K562 (cell line): ENCODE data around the gene TYW1B. TPM values are rescaled to one million over a fixed set of nuclear protein-coding genes. Genes with fewer than 3 reads are reported as not detected.
A peak's percentile ranks its signal among the peaks of the same experiment; 100 is the strongest.
"Not testable (repeated sequence)": the region's sequence is repeated elsewhere in the genome, so short reads cannot be mapped to it uniquely, and the experiment has no call there.

Experiments
- ATAC-seq: fragments of 200-7000 bp; cut with Tn5 transposase; 3 replicates; pipeline ENCODE4 v1.9.1; 2020; ENCODE audit warnings: moderate library complexity
- BruUV-seq: library from RNA; stranded (reverse); fragments of 400-500 nt; replicated peaks from 2 replicates; lab custom pipeline; 2021; lab: Mats Ljungman, UMichigan
- CTCF ChIA-PET: fragments of 300-600 bp; formaldehyde crosslinking; extraction: SDS; loops from one replicate; lab custom pipeline; 2021; ENCODE audit warnings: low intra/inter-chr PET ratio; lab: Yijun Ruan, JAX
- POLR2A ChIA-PET: fragments of 300-600, 350-650 bp; sonication (Branson Sonifier 250); formaldehyde crosslinking; extraction: SDS; loops from one replicate; lab custom pipeline; 2021; ENCODE audit warnings: antibody characterized with exemption, inconsistent platforms; lab: Yijun Ruan, JAX
- DNase-seq, 4 experiments: peaks; one replicate each; pipeline versions ENCODE4 v3.0.0 to v3.0.0-alpha.2; 2011 to 2018; ENCODE audit warnings: low spot score in 3 of 4, mixed read lengths in 3 of 4; ENCODE audit errors: extremely low read depth in 1 of 4
- FAIRE-seq: peaks from 2 replicates; lab custom pipeline; 2011; peaks lifted over from hg19 to GRCh38; lab: Jason Lieb, UNC
- H2AFZ ChIP-seq: 2 replicates; pipeline ENCODE4 v1.6.0; 2011; ENCODE audit warnings: low read depth, low read length, control low read depth, inconsistent platforms
- H3K27ac ChIP-seq: fragments of 200-600 bp; 3 replicates; pipeline ENCODE4 v1.8.0; 2011; ENCODE audit warnings: low read depth, mild to moderate bottlenecking, control low read depth, inconsistent platforms, low read length, moderate library complexity, mixed read lengths; ENCODE audit errors: extremely low read depth
- H3K27me3 ChIP-seq, 2 experiments: fragments of 300-600 bp in 1 of 2; 2 replicates in 1 of 2; 3 replicates in 1 of 2; pipeline versions ENCODE4 v1.6.0 to v1.8.0; 2011; ENCODE audit warnings: inconsistent platforms in 2 of 2, low read length in 2 of 2, mild to moderate bottlenecking in 1 of 2, mixed read lengths in 1 of 2, moderate library complexity in 1 of 2; ENCODE audit not compliant: control insufficient read depth in 2 of 2, insufficient read depth in 2 of 2
- H3K36me3 ChIP-seq: fragments of 300-600 bp; 3 replicates; pipeline ENCODE4 v1.8.0; 2011; ENCODE audit warnings: mild to moderate bottlenecking, low read length, inconsistent platforms; ENCODE audit not compliant: control insufficient read depth, insufficient read depth
- H3K4me1 ChIP-seq, 2 experiments: fragments of 200-600 bp in 1 of 2; replicated peaks in 1 of 2; 2 replicates in 1 of 2; 3 replicates in 1 of 2; pipeline versions ENCODE4 v1.5.1 to v1.8.0; 2011; ENCODE audit warnings: inconsistent platforms in 2 of 2, low read length in 2 of 2, mild to moderate bottlenecking in 1 of 2, mixed read lengths in 1 of 2, moderate library complexity in 1 of 2; ENCODE audit not compliant: control insufficient read depth in 2 of 2, insufficient read depth in 2 of 2
- H3K4me2 ChIP-seq: 2 replicates; pipeline ENCODE4 v1.6.1; 2011; ENCODE audit warnings: low read length, control low read depth, inconsistent platforms, mixed read lengths; ENCODE audit not compliant: insufficient read depth
- H3K4me3 ChIP-seq: fragments of 200-600 bp; sonication (generic), shearing (Covaris generic); 2 replicates; pipeline ENCODE4 v1.5.1; 2016; ENCODE audit warnings: control low read depth, inconsistent platforms
- H3K79me2 ChIP-seq: fragments of 200-600 bp; 3 replicates; pipeline ENCODE4 v1.8.0; 2011; ENCODE audit warnings: low read length, inconsistent platforms; ENCODE audit not compliant: control insufficient read depth, insufficient read depth
- H3K9ac ChIP-seq, 2 experiments: 2 replicates each; pipeline versions ENCODE4 v1.6.0 to v1.6.1; 2011; ENCODE audit warnings: low read depth in 2 of 2, low read length in 2 of 2, control low read depth in 1 of 2, inconsistent platforms in 1 of 2, mild to moderate bottlenecking in 1 of 2, mixed read lengths in 1 of 2; ENCODE audit not compliant: insufficient read depth in 1 of 2
- H3K9me1 ChIP-seq: one replicate; pipeline ENCODE4 v1.6.0; 2011; ENCODE audit warnings: inconsistent platforms, mild to moderate bottlenecking, low read length, moderate library complexity; ENCODE audit not compliant: control insufficient read depth, insufficient read depth
- H3K9me3 ChIP-seq: replicated peaks from 2 replicates; pipeline ENCODE4 v1.5.1; 2011; ENCODE audit warnings: low read depth, low read length, inconsistent platforms; ENCODE audit not compliant: control insufficient read depth, insufficient read depth
- H4K20me1 ChIP-seq: replicated peaks from 2 replicates; pipeline ENCODE4 v1.6.1; 2011; ENCODE audit warnings: low read length, inconsistent platforms, mixed read lengths; ENCODE audit not compliant: control insufficient read depth, insufficient read depth
- WGBS: fragments of 100-300 bp; shearing (Covaris generic); methylation state at CpG from one replicate; pipeline ENCODE4 v1.1.6; 2016; ENCODE audit warnings: low coverage, mixed read lengths; ENCODE audit not compliant: insufficient coverage; ENCODE audit errors: missing lambda C conversion rate; 5-methylcytosine and 5-hydroxymethylcytosine counted together
- in situ Hi-C: fragments of 300-500 bp; cut with MboI; formaldehyde crosslinking; loops from 4 replicates; pipeline ENCODE4 v1.15.0; 2018; ENCODE audit warnings: inconsistent platforms, mixed read lengths
- intact Hi-C: fragments of 100-400 bp; cut with micrococcal nuclease; formaldehyde crosslinking; loops from 2 replicates; pipeline ENCODE4 v1.14.2; 2022
- polyA plus RNA-seq, 8 experiments: library from polyadenylated mRNA; depleted of rRNA in 4 of 8; stranded (reverse) in 5 of 8; unstranded in 3 of 8; fragments of >200 nt; fragmentation: Nextera tagmentation in 2 of 8; fragmentation: Illumina TruSeq in 1 of 8; extraction: Ambion mirVana in 2 of 8; extraction: Trizol in 1 of 8; gene quantifications; 2 replicates each; pipeline versions ENCODE4 v1.2.1 to v1.2.3, GENCODE V29; 2011 to 2014; ENCODE audit warnings: inconsistent platforms in 1 of 8, missing spikeins in 1 of 8
- total RNA-seq, 7 experiments: library from RNA; depleted of rRNA in 6 of 7; stranded (reverse); fragments of >200 nt in 6 of 7; fragmentation: Illumina TruSeq in 2 of 7; extraction: Trizol in 2 of 7; gene quantifications; 2 replicates each; pipeline versions ENCODE4 v1.2.1 to v1.2.3, GENCODE V29; 2011 to 2021; ENCODE audit warnings: low replicate concordance in 1 of 7

TYW1B gene
- total and polyA plus RNA-seq, 9 of the 15 experiments (the other 6 are each of a cell fraction or from before 2014, with no cell fraction given): 5.8 to 14.7 (median 9.8) TPM

- BruUV-seq, FAIRE-seq, CTCF ChIA-PET, H3K4me2 ChIP-seq, H3K36me3 ChIP-seq, H4K20me1 ChIP-seq, H3K4me1 ChIP-seq, H3K4me3 ChIP-seq, H3K9ac ChIP-seq, H3K9me3 ChIP-seq, H3K27me3 ChIP-seq, H2AFZ ChIP-seq, in situ Hi-C loops, H3K27ac ChIP-seq, ATAC-seq, POLR2A ChIA-PET, intact Hi-C loops, DNase-seq, H3K9me1 ChIP-seq, H3K79me2 ChIP-seq: not testable (repeated sequence)
- WGBS: 100% methylated on average over 1 of the region's 1 CpG
Measured at GRCh38 chr7:72643708-72644107, 184.3 kb downstream of the TYW1B start.

- CTCF ChIA-PET, POLR2A ChIA-PET, H3K79me2 ChIP-seq, H3K9ac ChIP-seq, intact Hi-C loops, H4K20me1 ChIP-seq, H3K4me1 ChIP-seq, H3K27me3 ChIP-seq, in situ Hi-C loops, H3K9me1 ChIP-seq, DNase-seq, H3K9me3 ChIP-seq, ATAC-seq, H2AFZ ChIP-seq, H3K4me3 ChIP-seq, H3K4me2 ChIP-seq, H3K36me3 ChIP-seq, BruUV-seq, H3K27ac ChIP-seq: not testable (repeated sequence)
- peak; percentile 26 for FAIRE-seq
- WGBS: 51% methylated on average over 5 of the region's 5 CpGs
Measured at GRCh38 chr7:72641485-72642248, 186.3 kb downstream of the TYW1B start.

- H4K20me1 ChIP-seq, H2AFZ ChIP-seq, DNase-seq, in situ Hi-C loops, FAIRE-seq, ATAC-seq, H3K4me3 ChIP-seq, H3K9me1 ChIP-seq, intact Hi-C loops, H3K36me3 ChIP-seq, POLR2A ChIA-PET, CTCF ChIA-PET, H3K4me1 ChIP-seq, H3K79me2 ChIP-seq, H3K9ac ChIP-seq, BruUV-seq, H3K4me2 ChIP-seq, H3K27ac ChIP-seq, H3K27me3 ChIP-seq, H3K9me3 ChIP-seq: not testable (repeated sequence)
- WGBS: 75% methylated on average over 2 of the region's 2 CpGs
Measured at GRCh38 chr7:72640740-72641139, 187.3 kb downstream of the TYW1B start.
